BLaER1 treated with 17β-estradiol and CSF1 and Interleukin-3, amounts not matched to agents 10 nM and 100 nM (cell line): ENCODE results near the gene TTR.

Source experiments
- H3K27ac ChIP-seq, 11 experiments: shearing (Covaris generic); formaldehyde crosslinking; 2 replicates each; pipeline ENCODE4 v1.8.1; 2022
- H3K27me3 ChIP-seq, 11 experiments: shearing (Covaris generic); formaldehyde crosslinking; 2 replicates each; pipeline ENCODE4 v1.8.1; 2022
- H3K36me3 ChIP-seq, 11 experiments: shearing (Covaris generic); formaldehyde crosslinking; 2 replicates each; pipeline ENCODE4 v1.8.1; 2022
- H3K4me1 ChIP-seq, 10 experiments: shearing (Covaris generic); formaldehyde crosslinking; 2 replicates each; pipeline ENCODE4 v1.8.1; 2022
- H3K4me2 ChIP-seq, 11 experiments: shearing (Covaris generic); formaldehyde crosslinking; 2 replicates each; pipeline ENCODE4 v1.8.1; 2022
- H3K4me3 ChIP-seq, 10 experiments: shearing (Covaris generic); formaldehyde crosslinking; 2 replicates each; pipeline ENCODE4 v1.8.1; 2022
- H3K9ac ChIP-seq, 11 experiments: shearing (Covaris generic); formaldehyde crosslinking; 2 replicates each; pipeline ENCODE4 v1.8.1; 2022
- H3K9me3 ChIP-seq, 11 experiments: shearing (Covaris generic); formaldehyde crosslinking; replicated peaks in 1 of 11; 2 replicates each; pipeline ENCODE4 v1.8.1; 2022
- H4K20me1 ChIP-seq, 11 experiments: shearing (Covaris generic); formaldehyde crosslinking; 2 replicates each; pipeline ENCODE4 v1.8.1; 2022
- Cebpa-rat ChIP-seq, 11 experiments: shearing (Covaris generic); IDR thresholded peaks; 2 replicates each; pipeline ENCODE4 v1.8.1; 2022

Gene TTR

DNA sequence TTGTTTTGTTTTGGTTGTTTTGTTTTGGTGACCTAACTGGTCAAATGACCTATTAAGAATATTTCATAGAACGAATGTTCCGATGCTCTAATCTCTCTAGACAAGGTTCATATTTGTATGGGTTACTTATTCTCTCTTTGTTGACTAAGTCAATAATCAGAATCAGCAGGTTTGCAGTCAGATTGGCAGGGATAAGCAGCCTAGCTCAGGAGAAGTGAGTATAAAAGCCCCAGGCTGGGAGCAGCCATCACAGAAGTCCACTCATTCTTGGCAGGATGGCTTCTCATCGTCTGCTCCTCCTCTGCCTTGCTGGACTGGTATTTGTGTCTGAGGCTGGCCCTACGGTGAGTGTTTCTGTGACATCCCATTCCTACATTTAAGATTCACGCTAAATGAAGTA is at the start of gene TTR:
Gene TTR (plus strand): TSS at position 250 of the 400 bp plus-strand sequence. CDS start 26 bp downstream, at position 276.
- Histone ChIP-seq H3K4me1 (no peaks in the 10 kb centered on the region), H3K9me3 (no peaks in the 10 kb centered on the region), H3K27ac (no peak within 1 kb of the TSS), H3K4me3 (no peak within 1 kb of the TSS), H3K4me2 (no peak within 1 kb of the TSS), H3K27me3 (no peaks in the 10 kb centered on the region), H3K9ac (no peak within 1 kb of the TSS), H3K36me3 (no peaks in the 10 kb centered on the region), H4K20me1 (no peaks in the 10 kb centered on the region)
- TF ChIP-seq Cebpa-rat (IDR thresholded peaks at IDR 0.05), result no peak

DNA sequence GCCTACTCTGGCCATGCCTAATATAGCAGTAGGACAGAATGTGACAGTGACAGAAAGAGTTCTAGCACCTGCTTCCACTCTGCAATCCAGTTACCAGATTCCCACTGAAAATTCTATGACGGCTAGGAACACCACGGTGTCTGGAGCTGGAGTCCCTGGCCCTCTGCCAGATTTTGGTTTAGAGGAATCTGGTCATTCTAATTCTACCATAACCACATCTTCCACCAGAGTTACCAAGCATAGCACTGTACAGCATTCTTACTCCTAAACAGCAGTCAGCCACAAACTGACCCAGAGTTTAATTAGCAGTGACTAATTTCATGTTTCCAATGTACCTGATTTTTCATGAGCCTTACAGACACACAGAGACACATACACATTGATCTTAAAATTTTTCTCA is 45.2 kb upstream of the TTR start:
- H3K4me1 ChIP-seq, result peaks cover 0 to 8% (median 0%) of the 10 kb centered on the region in 10 experiments; a peak in 3 of 20 replicates
- H3K27ac ChIP-seq, result no peak overlapping the region
- H4K20me1 ChIP-seq, result no peaks in the 10 kb centered on the region
- no peaks in the 10 kb centered on the region for H3K9me3 ChIP-seq
- H3K9ac ChIP-seq, result no peak overlapping the region
- no peak overlapping the region for H3K4me3 ChIP-seq
- no peak for TF ChIP-seq Cebpa-rat (IDR thresholded peaks at IDR 0.05)
- H3K36me3 ChIP-seq, result peaks cover 0 to 8% (median 0%) of the 10 kb centered on the region in 11 experiments; a peak in 3 of 22 replicates
- no peaks in the 10 kb centered on the region for H3K27me3 ChIP-seq
- H3K4me2 ChIP-seq, result no peak overlapping the region

GRCh38 chr18:31548853-31549252 is 42.8 kb upstream of the TTR start:
- Histone ChIP-seq H3K4me2 (no peak overlapping the region), H3K36me3 (no peaks in the 10 kb centered on the region), H3K4me3 (no peak overlapping the region), H3K9ac (no peak overlapping the region), H3K27ac (no peak overlapping the region), H3K4me1 (no peaks in the 10 kb centered on the region), H3K27me3 (no peaks in the 10 kb centered on the region), H3K9me3 (no peaks in the 10 kb centered on the region), H4K20me1 (no peaks in the 10 kb centered on the region)
- no peak for TF ChIP-seq Cebpa-rat (IDR thresholded peaks at IDR 0.05)

DNA sequence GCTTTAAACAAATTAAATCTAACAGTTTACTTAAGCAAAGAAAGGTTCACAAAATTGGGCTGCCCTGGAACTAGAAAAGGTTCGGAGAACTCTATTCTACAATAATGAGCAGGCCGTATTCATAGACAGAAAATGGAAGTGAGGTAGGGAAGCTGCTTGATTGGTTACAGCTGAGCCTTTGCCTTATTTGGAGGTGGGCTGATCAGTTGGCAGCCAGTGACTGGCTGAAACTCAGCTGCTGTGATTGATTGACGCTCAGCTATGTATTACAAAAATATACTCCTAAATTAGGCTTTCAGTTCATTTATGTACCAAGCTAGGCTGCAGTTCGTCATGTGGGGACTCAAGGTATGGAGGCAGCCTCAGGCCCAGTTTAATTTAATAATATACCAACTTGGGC is 42.3 kb upstream of the TTR start:
- Histone ChIP-seq H3K4me3 (no peak overlapping the region), H3K9ac (no peak overlapping the region), H3K36me3 (no peaks in the 10 kb centered on the region), H4K20me1 (no peaks in the 10 kb centered on the region), H3K4me1 (no peaks in the 10 kb centered on the region), H3K27me3 (no peaks in the 10 kb centered on the region), H3K4me2 (no peak overlapping the region), H3K27ac (no peak overlapping the region), H3K9me3 (no peaks in the 10 kb centered on the region)
- no peak for TF ChIP-seq Cebpa-rat (IDR thresholded peaks at IDR 0.05)

- no peak for TF ChIP-seq Cebpa-rat (IDR thresholded peaks at IDR 0.05)
- Histone ChIP-seq H3K4me1 (no peaks in the 10 kb centered on the region), H3K9me3 (no peaks in the 10 kb centered on the region), H3K36me3 (no peaks in the 10 kb centered on the region), H3K27me3 (no peaks in the 10 kb centered on the region), H3K27ac (no peak overlapping the region), H3K4me2 (no peak overlapping the region), H3K9ac (no peak overlapping the region), H3K4me3 (no peak overlapping the region), H4K20me1 (no peaks in the 10 kb centered on the region)
Measured at GRCh38 chr18:31551883-31552282, 39.8 kb upstream of the TTR start.

- H3K4me1 ChIP-seq, result no peaks in the 10 kb centered on the region
- no peaks in the 10 kb centered on the region for H3K9me3 ChIP-seq
- no peak for TF ChIP-seq Cebpa-rat (IDR thresholded peaks at IDR 0.05)
Measured at GRCh38 chr18:31553800-31554199, 37.9 kb upstream of the TTR start.

DNA sequence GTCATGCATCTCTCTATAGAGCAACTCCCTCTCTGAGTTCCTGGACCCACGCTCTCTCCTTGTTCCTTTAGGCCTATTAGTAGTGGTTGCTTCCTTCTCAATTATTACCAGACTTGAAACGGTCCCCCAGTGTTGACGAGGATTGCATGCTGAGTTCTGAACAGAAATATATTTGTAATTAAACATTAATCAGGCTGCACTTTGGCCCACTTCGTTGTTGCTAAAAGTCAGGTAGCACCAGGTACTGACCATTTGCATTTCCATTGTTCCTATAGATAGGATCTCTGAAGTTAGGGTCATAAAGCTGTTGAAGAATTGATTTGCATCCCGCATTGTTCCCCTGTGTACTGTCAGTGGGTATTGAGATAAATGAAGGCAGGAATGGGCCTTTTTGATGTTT is 36.9 kb upstream of the TTR start:
- Histone ChIP-seq H3K27ac (no peak overlapping the region), H4K20me1 (no peaks in the 10 kb centered on the region), H3K27me3 (no peaks in the 10 kb centered on the region), H3K36me3 (no peaks in the 10 kb centered on the region), H3K4me3 (no peak overlapping the region), H3K4me2 (no peak overlapping the region), H3K9me3 (no peaks in the 10 kb centered on the region), H3K9ac (no peak overlapping the region), H3K4me1 (no peaks in the 10 kb centered on the region; a peak in 1 of 20 replicates)
- no peak for TF ChIP-seq Cebpa-rat (IDR thresholded peaks at IDR 0.05)

More at GRCh38 chr18:31553800-31554199, 37.9 kb upstream of the TTR start:
- Histone ChIP-seq H3K4me3 (no peak overlapping the region), H4K20me1 (no peaks in the 10 kb centered on the region), H3K36me3 (no peaks in the 10 kb centered on the region), H3K4me2 (no peak overlapping the region), H3K27me3 (no peaks in the 10 kb centered on the region), H3K9ac (no peak overlapping the region), H3K27ac (no peak overlapping the region)

DNA sequence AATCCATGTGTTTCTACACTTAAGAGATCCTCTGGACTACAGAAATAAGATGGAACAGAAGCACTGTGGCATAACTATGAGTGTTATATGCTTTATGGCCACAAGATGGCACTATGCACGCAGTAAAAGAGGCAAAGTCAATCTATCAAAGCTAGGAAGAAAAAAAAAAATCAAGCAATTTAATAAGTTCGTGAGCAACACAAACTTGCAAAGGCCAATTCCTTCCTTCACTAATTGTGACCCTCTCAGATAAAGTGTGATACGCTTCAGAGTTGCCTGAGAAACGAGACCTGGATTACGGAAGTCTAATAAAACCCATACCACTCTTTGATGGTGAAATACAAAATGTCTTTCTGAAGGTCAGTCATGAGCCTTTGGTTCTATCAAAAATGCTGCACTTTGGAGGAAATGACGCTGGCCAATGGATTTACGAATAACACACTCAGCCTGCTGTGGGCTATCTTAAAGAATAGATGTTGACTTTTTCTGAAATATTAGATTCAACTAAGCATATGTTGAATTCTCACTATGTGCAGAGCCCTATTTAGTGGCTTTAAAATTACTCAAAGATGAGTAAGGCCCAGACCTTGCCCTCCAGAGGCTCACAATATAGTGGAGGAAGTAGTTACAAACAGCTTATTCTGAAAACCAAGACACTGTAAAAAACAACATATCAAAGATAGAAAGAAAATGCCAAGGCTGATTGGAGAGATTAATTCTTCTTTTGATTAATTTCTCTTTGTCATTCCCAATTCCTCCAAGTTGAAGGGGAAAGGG is 35.5 kb upstream of the TTR start:
- Histone ChIP-seq H3K4me2 (no peak overlapping the region), H3K27me3 (no peaks in the 10 kb centered on the region), H3K27ac (no peak overlapping the region), H3K9me3 (no peaks in the 10 kb centered on the region), H3K4me3 (no peak overlapping the region), H3K36me3 (no peaks in the 10 kb centered on the region), H3K9ac (no peak overlapping the region), H4K20me1 (no peaks in the 10 kb centered on the region), H3K4me1 (no peaks in the 10 kb centered on the region; a peak in 1 of 20 replicates)
- no peak for TF ChIP-seq Cebpa-rat (IDR thresholded peaks at IDR 0.05)

DNA sequence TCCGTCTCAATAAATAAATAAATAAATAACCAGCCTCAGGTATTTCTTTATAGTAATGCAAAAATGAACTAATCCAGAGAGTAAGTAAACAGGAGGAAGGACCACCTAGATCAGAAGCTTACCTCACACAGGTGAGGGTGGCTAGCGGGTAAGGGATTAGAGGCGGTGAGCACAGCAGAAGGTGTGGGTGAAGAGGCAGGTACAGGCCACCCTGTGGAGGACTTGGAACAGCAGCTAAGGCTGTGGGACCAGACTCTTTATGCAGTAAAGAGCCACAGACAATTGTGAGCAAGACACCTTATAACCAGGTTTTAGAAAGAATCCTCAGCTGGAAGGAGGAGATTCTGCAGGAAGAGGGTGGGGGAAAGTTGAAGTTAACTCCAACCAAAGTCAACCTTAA is 34.2 kb upstream of the TTR start:
- H3K27me3 ChIP-seq, result no peaks in the 10 kb centered on the region
- H3K27ac ChIP-seq, result no peak overlapping the region
- no peak overlapping the region for H3K4me2 ChIP-seq
- H3K9ac ChIP-seq, result no peak overlapping the region
- TF ChIP-seq Cebpa-rat (IDR thresholded peaks at IDR 0.05), result no peak
- no peaks in the 10 kb centered on the region; a peak in 1 of 20 replicates for H3K4me1 ChIP-seq
- H3K4me3 ChIP-seq, result no peak overlapping the region
- H4K20me1 ChIP-seq, result no peaks in the 10 kb centered on the region
- no peaks in the 10 kb centered on the region for H3K36me3 ChIP-seq
- no peaks in the 10 kb centered on the region for H3K9me3 ChIP-seq

DNA sequence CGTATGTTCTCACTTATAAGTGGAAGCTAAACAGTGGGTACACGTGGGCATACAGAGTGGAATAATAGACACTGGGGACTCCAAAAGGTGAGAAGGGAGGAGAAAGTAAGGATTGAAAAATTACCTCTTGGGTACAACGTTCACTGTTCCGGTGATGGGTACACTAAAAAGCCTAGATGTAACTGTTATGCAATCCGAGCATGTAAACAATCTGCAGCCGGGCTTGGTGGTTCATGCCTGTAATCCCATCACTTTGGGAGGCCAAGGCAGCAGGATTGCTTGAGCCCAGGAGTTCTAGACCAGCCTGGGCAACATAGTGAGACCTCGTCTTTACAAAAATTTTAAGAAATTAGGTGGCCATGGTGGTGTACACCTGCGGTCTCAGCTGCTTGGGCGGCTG is 33.1 kb upstream of the TTR start:
- no peak overlapping the region for H3K4me3 ChIP-seq
- no peaks in the 10 kb centered on the region for H4K20me1 ChIP-seq
- H3K9ac ChIP-seq, result no peak overlapping the region
- H3K4me1 ChIP-seq, result no peaks in the 10 kb centered on the region; a peak in 1 of 20 replicates
- TF ChIP-seq Cebpa-rat (IDR thresholded peaks at IDR 0.05), result no peak
- H3K36me3 ChIP-seq, result no peaks in the 10 kb centered on the region
- H3K27ac ChIP-seq, result no peak overlapping the region
- H3K9me3 ChIP-seq, result no peaks in the 10 kb centered on the region
- no peaks in the 10 kb centered on the region for H3K27me3 ChIP-seq
- no peak overlapping the region for H3K4me2 ChIP-seq
